NCI-H748 treated with DMSO at 0.1 percent for 48 hours (cell line): ENCODE results near the gene PPDPF.
"Not testable (repeated sequence)": the region's sequence is repeated elsewhere in the genome, so short reads cannot be mapped to it uniquely, and the experiment has no call there.

Source experiments
- DNase-seq: peaks from one replicate; lab custom pipeline; 2025; lab: John Stamatoyannopoulos, UW

The PPDPF gene

DNA sequence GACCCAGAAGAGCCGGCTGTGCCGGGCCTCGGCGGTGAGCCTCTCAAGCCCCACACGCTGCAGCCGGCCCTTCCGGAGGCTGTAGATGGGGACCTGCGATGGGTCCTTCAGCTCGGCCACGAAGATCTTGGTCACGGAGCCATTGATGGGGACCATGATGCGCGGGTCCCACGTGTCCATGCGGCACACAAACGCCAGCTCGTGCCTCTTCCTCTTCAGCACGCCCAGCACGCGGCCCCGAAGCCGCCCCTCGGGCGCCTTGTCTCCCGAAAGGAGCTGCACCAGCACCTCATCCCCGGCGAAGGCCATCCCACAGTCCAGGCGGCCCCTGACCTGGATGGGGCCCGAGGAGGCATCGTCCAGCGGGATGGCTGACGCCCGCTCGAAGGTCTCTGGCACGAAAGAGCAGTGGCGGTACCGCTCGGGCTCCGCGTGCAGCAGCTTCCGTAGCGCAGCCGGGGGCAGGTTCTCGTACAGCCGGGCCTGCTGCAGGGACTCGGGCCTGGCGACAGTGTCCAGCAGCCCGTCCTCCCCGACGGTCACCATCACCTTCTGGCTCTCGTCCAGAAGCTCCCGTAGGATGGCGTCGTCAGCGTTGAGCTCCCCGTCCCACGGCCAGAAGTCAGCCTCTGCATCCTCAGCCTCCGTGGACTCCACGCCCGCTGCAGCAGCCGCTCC lies 44.6 kb downstream of the PPDPF start:
- no peak for DNase-seq

DNA sequence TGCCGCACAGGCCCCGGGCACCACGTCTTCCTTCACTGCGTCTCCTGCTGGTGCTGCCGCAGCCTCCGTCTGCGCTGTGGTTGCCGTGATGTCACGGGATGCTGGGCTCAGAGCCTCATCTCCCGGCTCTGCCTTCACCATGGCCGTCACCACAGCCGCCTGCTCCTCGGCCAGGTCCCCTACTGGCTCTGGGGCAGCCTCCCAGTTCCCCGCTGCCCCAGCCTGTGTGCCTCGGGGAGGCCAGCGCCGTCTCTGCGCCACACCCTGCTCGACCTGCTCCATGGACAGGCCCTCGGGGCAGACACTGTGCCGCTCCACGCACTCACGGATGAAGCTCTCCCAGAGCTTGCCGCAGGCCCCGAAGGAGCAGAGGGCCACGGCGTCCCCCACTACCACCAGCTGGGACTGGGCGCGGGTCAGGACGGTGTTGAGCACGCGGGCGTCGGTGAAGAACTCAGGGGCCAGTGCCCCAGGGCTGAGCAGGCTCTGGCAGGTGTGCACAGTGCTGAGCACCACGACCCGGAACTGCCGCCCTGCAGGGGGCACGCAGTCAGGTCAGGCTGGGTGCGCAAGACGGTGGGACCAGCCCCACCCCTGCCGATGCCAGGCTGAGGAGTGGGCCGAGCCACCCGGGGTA lies 45.3 kb downstream of the PPDPF start:
- no peak for DNase-seq

DNA sequence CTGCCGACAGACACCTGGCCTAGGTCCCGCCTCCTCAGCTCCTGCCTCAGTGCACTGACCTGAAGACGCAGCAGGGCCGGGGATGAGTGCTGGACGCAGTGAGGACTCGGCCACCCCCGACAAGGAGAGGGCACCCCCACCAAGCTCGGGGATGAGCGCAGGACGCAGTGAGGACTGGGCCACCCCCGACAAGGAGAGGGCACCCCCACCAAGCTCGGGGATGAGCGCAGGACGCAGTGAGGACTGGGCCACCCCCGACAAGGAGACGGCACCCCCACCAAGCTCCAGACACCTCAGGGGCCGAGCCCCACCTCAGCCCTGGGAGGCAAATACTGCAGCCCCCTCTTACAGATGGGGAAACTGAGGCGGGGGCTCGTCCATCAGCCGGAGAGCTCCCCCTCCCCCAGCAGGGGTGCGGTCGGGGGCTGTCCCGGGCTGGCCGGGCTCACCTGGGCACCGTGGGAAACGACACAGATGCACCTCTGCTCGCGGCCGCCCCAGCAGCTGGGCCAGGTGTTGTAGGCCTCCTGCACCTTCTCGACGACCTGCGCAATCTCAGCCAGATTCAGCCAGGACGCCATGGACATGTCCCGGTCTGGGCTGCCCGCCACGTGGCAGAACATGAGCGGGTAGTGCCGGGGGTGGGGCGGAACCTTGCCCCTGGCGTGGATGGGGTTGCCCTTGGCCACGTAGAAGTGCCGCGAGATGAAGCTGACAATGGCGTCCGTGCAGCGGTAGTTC lies 46.0 kb downstream of the PPDPF start:
- no peak for DNase-seq

DNA sequence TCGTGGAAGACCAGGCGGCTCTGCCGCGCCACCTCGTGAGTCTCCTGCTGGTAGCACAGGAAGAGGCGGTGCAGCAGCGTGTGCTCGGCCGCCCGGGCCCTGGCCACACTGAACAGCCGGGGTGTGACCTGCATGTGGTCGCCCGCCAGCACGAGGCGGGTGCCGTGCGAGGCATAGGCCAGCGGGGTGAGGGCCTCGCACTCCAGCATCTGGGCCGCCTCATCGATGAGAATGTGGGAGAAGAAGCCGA lies 46.5 kb downstream of the PPDPF start:
- no peak for DNase-seq

DNA sequence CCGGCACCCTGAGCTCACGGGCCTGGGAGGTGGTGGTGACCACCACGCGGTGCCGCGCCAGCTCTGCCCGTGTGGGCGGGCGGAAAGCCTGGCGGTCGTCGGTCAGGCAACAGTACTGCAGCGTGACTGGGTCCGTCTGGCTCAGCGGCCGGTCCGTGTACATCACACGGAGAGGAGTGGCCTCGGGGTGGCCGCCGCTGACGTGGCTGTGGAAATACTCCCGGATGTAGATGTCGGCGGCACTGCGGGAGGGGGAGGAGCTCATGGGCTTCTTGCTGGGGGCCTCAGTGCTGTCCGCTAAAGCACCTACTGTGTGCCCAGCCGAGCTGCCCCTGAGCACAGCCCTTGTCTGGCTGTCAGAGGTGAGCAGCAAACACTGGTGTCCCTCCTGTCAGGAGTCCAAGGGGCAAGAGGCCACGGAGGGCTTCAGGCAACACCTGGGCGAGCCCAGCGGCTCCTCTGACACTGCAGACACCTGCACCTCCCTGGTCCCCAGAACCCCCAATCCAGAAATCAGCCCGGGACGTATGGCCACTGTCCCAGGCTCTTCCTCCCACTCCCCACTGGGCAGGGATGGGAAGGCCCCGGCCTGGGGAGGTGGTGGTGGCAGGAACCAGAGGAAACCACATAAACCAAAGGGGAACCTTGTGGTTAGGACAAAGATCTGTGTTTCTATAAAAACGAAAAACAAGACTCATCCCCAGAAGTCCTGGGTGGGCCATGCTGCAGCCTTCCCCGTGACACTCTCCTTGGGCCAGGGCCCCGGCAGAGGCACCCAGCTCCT lies 47.0 kb downstream of the PPDPF start:
- no peak for DNase-seq

DNA sequence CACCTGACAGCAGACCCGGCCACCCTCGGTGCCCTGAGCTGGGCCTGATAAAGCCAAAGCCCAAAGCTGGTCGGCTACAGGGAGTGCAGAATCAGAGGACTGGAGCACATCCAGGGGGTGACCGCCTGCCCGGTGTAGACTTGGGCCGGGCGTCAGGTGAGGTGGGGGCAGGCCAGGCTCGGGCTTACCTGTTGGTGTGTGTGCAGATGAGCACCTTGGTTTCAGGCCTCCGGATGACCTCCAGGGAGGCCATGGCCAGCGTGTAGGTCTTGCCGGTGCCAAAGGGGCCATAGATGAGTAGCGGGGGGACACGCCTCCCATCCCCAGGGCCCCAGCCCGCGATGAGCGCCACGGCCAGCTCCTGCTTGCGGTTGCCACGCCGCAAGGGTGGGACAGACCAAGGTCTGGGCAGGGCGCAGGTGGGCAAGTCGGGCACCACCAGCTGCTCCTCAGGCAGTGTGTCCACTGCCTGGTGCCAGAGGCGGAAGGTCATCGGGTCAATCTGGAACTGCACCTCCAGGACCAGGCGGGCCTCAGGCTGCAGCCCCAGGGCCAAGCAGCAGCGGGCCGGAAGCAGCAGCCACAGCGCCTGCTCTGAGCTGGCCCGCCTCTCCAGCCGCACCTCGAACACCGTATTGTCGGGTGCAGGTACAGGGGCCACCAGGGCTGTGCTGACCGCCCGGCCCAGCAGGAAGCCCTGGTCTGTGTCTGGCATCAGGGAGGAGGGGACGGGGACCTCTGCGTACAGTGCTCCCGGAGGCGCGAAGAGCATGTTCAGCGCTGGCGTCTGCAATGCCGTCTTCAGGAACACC lies 47.8 kb downstream of the PPDPF start:
- DNase-seq, result no peak

DNA sequence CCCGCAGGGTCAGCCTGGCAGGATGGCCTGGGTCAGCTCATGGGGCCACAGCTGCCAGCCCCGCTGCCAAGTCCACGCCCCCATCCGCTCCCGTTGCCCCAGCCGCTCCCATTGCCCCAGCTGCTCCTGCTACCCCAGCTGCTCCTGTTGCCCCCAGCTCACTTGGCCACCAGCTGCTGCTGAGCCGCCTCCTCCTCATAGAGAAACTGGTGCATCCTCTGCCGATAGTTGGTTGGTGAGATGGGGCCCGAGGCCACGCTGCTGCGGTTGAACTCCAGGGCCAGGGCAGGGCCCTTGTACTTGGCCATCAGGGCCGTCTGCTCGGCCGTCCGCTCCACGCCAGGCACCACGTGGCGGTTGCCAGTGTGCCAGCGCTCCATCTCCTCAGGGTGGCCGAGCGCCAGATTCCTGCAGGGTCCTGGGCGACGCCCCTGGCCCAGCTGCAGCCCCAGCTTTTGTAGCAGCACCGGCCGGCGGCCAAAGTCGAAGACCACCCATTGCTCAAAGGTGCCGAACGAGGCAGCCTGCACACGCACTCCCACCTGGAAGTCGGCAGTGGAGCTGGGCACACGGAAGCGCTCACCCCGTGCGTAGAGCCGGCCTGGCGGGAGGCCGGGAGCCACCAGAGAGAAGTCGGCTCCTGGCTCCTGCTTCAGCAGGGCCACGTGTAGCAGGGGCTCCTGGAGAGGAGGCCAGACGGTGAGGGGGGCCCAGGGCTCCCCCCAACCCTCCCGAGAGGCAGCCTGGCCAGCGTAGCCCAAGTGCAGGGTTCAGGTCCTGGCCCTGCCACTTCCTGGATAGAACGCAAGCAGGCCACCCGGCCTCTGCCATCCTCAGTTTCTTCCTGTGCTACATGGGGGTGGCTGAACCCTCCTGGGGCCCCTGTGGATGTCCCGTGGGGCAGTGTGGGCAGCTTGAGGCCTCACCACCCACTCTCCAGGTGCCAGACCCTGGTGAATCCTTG lies 48.7 kb downstream of the PPDPF start:
- no peak for DNase-seq

DNA sequence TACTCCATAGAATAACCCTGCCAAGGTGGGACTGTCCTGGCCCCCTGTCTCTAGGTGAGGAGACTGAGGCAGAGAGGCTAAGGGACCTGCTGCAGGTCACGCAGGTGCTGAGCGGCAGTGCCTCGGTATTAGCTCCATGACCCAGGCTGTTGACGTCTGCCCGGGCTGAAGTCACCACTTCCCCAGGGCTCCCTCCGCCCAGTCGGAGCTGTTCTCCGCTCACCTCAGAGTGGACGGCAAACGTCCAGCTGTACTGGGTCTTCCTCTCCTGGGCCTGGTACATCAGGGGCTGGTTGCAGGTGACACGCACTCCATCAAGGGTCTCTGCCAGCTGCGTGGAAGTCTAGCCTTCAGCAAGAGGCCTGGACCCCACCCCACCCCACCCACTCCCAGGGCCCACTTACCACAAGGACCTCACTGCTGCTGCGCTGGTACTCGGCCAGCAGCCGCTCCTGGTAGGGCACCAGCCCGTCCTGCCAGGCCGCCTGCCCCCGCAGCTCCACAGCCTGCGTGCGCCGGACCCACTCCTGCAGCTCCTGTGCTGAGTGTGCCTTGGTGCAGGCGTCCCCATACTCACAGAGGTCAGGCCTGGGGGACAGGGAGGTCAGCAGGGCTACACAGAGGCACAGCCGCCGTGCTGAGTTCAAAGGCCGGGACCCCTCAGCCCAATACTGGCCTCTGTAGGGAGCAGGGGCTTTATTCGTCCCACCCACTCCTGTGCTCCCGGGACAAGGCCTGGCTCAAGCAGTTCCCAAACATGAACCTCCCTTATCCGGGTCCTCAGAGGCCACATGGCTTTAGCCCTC lies 49.9 kb downstream of the PPDPF start:
- no peak for DNase-seq

DNA sequence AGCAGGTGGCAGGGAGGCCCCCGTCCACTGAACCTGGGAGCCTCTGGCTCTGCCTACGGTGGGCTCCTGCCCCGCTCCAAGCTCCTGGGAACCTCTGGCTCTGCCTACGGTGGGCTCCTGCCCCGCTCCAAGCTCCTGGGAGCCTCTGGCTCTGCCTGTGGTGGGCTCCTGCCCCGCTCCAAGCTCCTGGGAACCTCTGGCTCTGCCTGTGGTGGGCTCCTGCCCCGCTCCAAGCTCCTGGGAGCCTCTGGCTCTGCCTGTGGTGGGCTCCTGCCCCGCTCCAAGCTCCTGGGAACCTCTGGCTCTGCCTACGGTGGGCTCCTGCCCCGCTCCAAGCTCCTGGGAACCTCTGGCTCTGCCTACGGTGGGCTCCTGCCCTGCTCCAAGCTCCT lies 50.5 kb downstream of the PPDPF start:
- not testable (repeated sequence) for DNase-seq
